ENCODE data around the gene PADI1. TPM values are rescaled to one million over a fixed set of nuclear protein-coding genes. Genes with fewer than 3 reads are reported as not detected.

The PADI1 gene
- total RNA-seq, 1 experiment from 2014 or later = 0.02 TPM

GRCh38 chr1:17198476-17199258 is 6.3 kb upstream of the PADI1 start:
- no peak for DNase-seq (ENCODE audit: low spot score)

GRCh38 chr1:17199267-17200044 is 5.5 kb upstream of the PADI1 start:
- DNase-seq (ENCODE audit: low spot score) = no peak

GRCh38 chr1:17200246-17200645 is 4.7 kb upstream of the PADI1 start:
- DNase-seq (ENCODE audit: low spot score) = no peak

- DNase-seq (ENCODE audit: low spot score) = no peak
Measured at GRCh38 chr1:17200756-17201155, 4.2 kb upstream of the PADI1 start.

- no peak for DNase-seq (ENCODE audit: low spot score)
Measured at GRCh38 chr1:17201201-17202021, 3.5 kb upstream of the PADI1 start.

- DNase-seq (ENCODE audit: low spot score) = no peak
Measured at GRCh38 chr1:17205652-17206051, 724 bp downstream of the PADI1 start.

- DNase-seq (ENCODE audit: low spot score) = no peak
Measured at GRCh38 chr1:17206196-17206595, 1.3 kb downstream of the PADI1 start.

- no peak for DNase-seq (ENCODE audit: low spot score)
Measured at GRCh38 chr1:17207046-17207445, 2.1 kb downstream of the PADI1 start.

- DNase-seq (ENCODE audit: low spot score) = no peak
Measured at GRCh38 chr1:17207540-17207939, 2.6 kb downstream of the PADI1 start.

GRCh38 chr1:17207966-17208418 is 3.1 kb downstream of the PADI1 start:
- peak; percentile 71 for DNase-seq (ENCODE audit: low spot score)

- no peak for DNase-seq (ENCODE audit: low spot score)
Measured at GRCh38 chr1:17208546-17208945, 3.6 kb downstream of the PADI1 start.

- no peak for DNase-seq (ENCODE audit: low spot score)
Measured at GRCh38 chr1:17209430-17209829, 4.5 kb downstream of the PADI1 start.

GRCh38 chr1:17210176-17210575 is 5.2 kb downstream of the PADI1 start:
- DNase-seq (ENCODE audit: low spot score) = no peak

GRCh38 chr1:17211377-17211776 is 6.4 kb downstream of the PADI1 start:
- DNase-seq (ENCODE audit: low spot score) = no peak

- DNase-seq (ENCODE audit: low spot score) = no peak
Measured at GRCh38 chr1:17212009-17212408, 7.1 kb downstream of the PADI1 start.

GRCh38 chr1:17212487-17213121 is 7.7 kb downstream of the PADI1 start:
- peak; percentile 88 for DNase-seq (ENCODE audit: low spot score)

- DNase-seq (ENCODE audit: low spot score) = no peak
Measured at GRCh38 chr1:17213148-17213781, 8.3 kb downstream of the PADI1 start.

GRCh38 chr1:17213782-17214148 is 8.8 kb downstream of the PADI1 start:
- DNase-seq (ENCODE audit: low spot score) = no peak

- DNase-seq (ENCODE audit: low spot score) = no peak
Measured at GRCh38 chr1:17214876-17215544, 10.1 kb downstream of the PADI1 start.

- no peak for DNase-seq (ENCODE audit: low spot score)
Measured at GRCh38 chr1:17215545-17215890, 10.6 kb downstream of the PADI1 start.

- DNase-seq (ENCODE audit: low spot score) = no peak
Measured at GRCh38 chr1:17216078-17216477, 11.2 kb downstream of the PADI1 start.

All from H4 (cell line).